ENCODE measurements around the gene TMEM232.

- TF ChIP-seq CTCF (IDR thresholded peaks at IDR 0.05), result no peak
- no peak for TF ChIP-seq EP300 (IDR thresholded peaks at IDR 0.05)
Observed at GRCh38 chr5:110665184-110665726, 61.2 kb downstream of the TMEM232 start.
